Nephron (organoid): ENCODE data around the gene VPS37C.

Source experiments
- H3K27ac Mint-ChIP-seq, 3 experiments: 2 replicates each; pipeline ENCODE4 v1.8.0; 2020; ENCODE audit warnings: mixed read lengths in 3 of 3, mild to moderate bottlenecking in 2 of 3, moderate library complexity in 1 of 3
- H3K27me3 Mint-ChIP-seq: 2 replicates; pipeline ENCODE4 v1.8.0; 2021; ENCODE audit warnings: low read depth, mild to moderate bottlenecking, moderate library complexity, mixed read lengths
- H3K36me3 Mint-ChIP-seq: 2 replicates; pipeline ENCODE4 v1.8.0; 2020; ENCODE audit warnings: low read depth, mixed read lengths
- H3K4me1 Mint-ChIP-seq: 2 replicates; pipeline ENCODE4 v1.8.0; 2020; ENCODE audit warnings: mixed read lengths
- H3K4me3 Mint-ChIP-seq, 3 experiments: 2 replicates each; pipeline ENCODE4 v1.8.0; 2020; ENCODE audit warnings: mild to moderate bottlenecking in 3 of 3, mixed read lengths in 3 of 3, moderate library complexity in 2 of 3
- H3K9me3 Mint-ChIP-seq: 2 replicates; pipeline ENCODE4 v1.8.0; 2020; ENCODE audit warnings: mixed read lengths
- CTCF ChIP-seq, 3 experiments: fragments of 200-600 bp; sonication (generic); IDR thresholded peaks; one replicate each; pipeline ENCODE4 v1.5.0; 2021; ENCODE audit warnings: antibody characterized with exemption in 3 of 3; ENCODE audit not compliant: unreplicated experiment in 3 of 3

VPS37C gene

GRCh38 chr11:61092280-61092766, 68.9 kb downstream of the VPS37C start:
- Mint-ChIP-seq H3K4me3 (no peak overlapping the region), H3K4me1 (no peaks in the 10 kb centered on the region), H3K36me3 (no peaks in the 10 kb centered on the region), H3K9me3 (peaks cover 7% of the 10 kb centered on the region), H3K27ac (no peak overlapping the region), H3K27me3 (peaks cover 3% of the 10 kb centered on the region)
- TF ChIP-seq CTCF (IDR thresholded peaks at IDR 0.05; ENCODE audit: unreplicated experiment in 3 of 3) = no peak

GRCh38 chr11:61091373-61092279, 69.6 kb downstream of the VPS37C start:
- Mint-ChIP-seq H3K4me1 (no peaks in the 10 kb centered on the region), H3K27ac (no peak overlapping the region), H3K4me3 (no peak overlapping the region), H3K36me3 (no peaks in the 10 kb centered on the region), H3K27me3 (peaks cover 3% of the 10 kb centered on the region), H3K9me3 (peaks cover 7% of the 10 kb centered on the region)
- no peak for TF ChIP-seq CTCF (IDR thresholded peaks at IDR 0.05; ENCODE audit: unreplicated experiment in 3 of 3)

- Mint-ChIP-seq H3K9me3 (peaks cover 7% of the 10 kb centered on the region), H3K4me3 (no peak overlapping the region), H3K27ac (no peak overlapping the region), H3K27me3 (peaks cover 3% of the 10 kb centered on the region), H3K4me1 (no peaks in the 10 kb centered on the region), H3K36me3 (no peaks in the 10 kb centered on the region)
- no peak for TF ChIP-seq CTCF (IDR thresholded peaks at IDR 0.05; ENCODE audit: unreplicated experiment in 3 of 3)
Measured at GRCh38 chr11:61090982-61091372, 70.2 kb downstream of the VPS37C start.

GRCh38 chr11:61090521-61090920, 70.7 kb downstream of the VPS37C start:
- Mint-ChIP-seq H3K4me3 (no peak overlapping the region), H3K27ac (no peak overlapping the region), H3K27me3 (peaks cover 3% of the 10 kb centered on the region), H3K4me1 (no peaks in the 10 kb centered on the region), H3K36me3 (no peaks in the 10 kb centered on the region), H3K9me3 (peaks cover 7% of the 10 kb centered on the region)
- no peak for TF ChIP-seq CTCF (IDR thresholded peaks at IDR 0.05; ENCODE audit: unreplicated experiment in 3 of 3)

GRCh38 chr11:61089806-61090491, 71.3 kb downstream of the VPS37C start:
- Mint-ChIP-seq H3K4me3 (no peak overlapping the region), H3K27me3 (peaks cover 3% of the 10 kb centered on the region), H3K4me1 (no peaks in the 10 kb centered on the region), H3K36me3 (no peaks in the 10 kb centered on the region), H3K27ac (no peak overlapping the region), H3K9me3 (peaks cover 7% of the 10 kb centered on the region)
- TF ChIP-seq CTCF (IDR thresholded peaks at IDR 0.05; ENCODE audit: unreplicated experiment in 3 of 3) = no peak
